GM21619 (cell line): ENCODE data around the gene SLC9C2.
"Not testable (repeated sequence)": the region's sequence is repeated elsewhere in the genome, so short reads cannot be mapped to it uniquely, and the experiment has no call there.

ENCODE experiments used
- ATAC-seq: cut with Tn5 transposase; IDR thresholded peaks from one replicate; pipeline ENCODE4 v1.9.1; 2021; ENCODE audit not compliant: unreplicated experiment

The SLC9C2 gene

DNA sequence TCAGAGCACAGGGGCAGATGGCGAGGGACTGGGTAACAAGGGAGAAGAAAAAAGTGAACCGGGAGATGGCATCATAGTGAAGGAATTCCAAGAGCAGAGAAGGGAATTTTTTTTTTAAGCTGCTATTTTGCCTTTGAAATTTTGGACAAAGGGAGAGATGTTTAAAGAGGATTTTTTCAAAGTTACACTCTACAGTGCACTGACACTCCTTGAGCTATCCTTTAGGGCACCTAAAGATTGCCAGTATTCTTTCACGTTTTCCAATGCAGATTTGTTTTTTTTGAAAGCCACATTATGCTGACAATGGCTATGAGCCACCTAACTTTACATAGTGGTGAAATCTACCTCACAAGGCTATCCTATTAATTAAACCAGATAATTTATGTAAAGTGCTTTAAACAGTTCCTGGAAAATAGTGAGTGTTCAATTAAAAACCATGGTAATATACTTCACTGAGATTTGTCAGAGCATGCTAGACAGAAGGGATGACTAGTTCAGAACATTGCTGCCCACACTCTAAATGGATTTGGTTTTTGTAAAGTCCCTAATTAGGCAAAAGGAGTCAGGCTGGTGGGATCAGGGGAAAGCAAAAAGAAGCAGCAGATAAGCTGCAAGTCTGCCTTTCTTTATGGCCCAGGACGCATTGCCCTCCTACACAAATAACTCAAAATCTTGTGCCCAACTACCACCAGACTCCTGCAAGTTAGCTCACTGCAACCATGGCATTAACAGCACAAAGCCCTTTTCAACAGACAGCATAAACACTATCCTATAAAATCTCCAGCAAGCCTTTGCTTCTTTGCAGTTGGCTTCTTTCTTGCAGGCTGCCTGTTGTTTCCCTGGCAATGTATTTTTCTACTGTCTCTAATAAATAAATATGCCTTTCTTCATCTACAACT is 71.8 kb downstream of the SLC9C2 start:
- ATAC-seq, result no peak

GRCh38 chr1:173529106-173529505 is 73.8 kb downstream of the SLC9C2 start:
- ATAC-seq, result no peak

GRCh38 chr1:173527151-173527826 is 75.6 kb downstream of the SLC9C2 start:
- no peak for ATAC-seq

GRCh38 chr1:173525926-173526325 is 76.9 kb downstream of the SLC9C2 start:
- no peak for ATAC-seq

- no peak for ATAC-seq
These were observed 79.5 kb downstream of the SLC9C2 start for GRCh38 chr1:173523329-173523728.

DNA sequence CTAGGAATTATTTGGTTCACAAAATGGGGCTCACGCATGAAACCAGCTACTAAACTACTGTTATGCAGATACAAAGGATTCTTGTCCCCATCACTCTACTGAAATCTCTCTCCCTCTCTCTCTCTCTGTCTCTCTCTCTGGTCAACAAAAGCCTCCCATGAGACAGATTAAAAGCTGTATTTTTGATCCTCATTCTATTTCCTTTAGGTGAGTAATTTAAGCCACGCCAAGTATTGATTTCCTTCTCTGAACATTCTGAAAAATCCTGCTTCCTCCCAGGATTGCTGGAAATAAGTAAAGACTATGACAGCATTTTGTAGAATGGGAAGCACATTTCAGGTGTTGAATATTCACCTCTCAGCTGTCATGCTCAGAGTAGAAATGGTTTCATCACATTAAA is 82.1 kb downstream of the SLC9C2 start:
- no peak for ATAC-seq

GRCh38 chr1:173514503-173514902 is 88.4 kb downstream of the SLC9C2 start:
- not testable (repeated sequence) for ATAC-seq

- ATAC-seq, result no peak
These were observed 93.1 kb downstream of the SLC9C2 start for GRCh38 chr1:173509797-173510196.

DNA sequence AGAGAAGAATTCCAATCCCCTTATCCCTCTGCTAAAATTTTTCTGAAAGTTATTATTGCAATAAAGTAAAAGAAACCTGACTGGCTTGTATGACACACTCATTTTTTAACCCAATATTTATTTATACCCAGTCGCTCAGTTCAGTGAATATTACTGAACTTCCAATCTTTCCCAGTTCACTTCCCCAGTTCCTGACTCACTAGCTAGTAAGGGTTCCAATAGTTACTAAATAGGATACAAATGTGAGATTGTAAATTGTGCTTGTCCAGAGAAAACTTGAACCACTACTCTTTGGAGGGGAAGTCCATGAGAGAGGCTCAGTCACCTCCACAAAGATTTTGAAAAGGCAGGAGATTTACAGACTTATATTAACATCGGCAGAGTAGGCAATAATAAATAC is 94.3 kb downstream of the SLC9C2 start:
- ATAC-seq, result no peak

DNA sequence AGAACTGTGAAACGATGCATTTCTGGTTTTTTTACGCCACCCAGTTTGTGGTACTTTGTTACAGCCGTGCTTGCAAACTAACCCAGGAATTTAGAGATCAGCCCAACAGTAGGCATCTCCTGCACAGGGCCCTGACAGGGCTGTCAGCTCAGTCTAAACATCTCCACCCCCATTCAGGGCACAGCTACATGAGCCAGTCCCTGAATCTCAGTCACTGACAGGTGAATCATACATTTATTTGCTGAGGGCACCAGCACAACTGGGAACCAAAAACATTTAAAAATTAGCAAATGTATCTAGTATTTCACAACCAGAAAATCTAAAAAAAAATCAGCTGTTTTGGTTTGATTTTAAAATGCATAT is 95.0 kb downstream of the SLC9C2 start:
- ATAC-seq, result no peak

- no peak for ATAC-seq
These were observed 95.5 kb downstream of the SLC9C2 start for GRCh38 chr1:173507205-173507846.

DNA sequence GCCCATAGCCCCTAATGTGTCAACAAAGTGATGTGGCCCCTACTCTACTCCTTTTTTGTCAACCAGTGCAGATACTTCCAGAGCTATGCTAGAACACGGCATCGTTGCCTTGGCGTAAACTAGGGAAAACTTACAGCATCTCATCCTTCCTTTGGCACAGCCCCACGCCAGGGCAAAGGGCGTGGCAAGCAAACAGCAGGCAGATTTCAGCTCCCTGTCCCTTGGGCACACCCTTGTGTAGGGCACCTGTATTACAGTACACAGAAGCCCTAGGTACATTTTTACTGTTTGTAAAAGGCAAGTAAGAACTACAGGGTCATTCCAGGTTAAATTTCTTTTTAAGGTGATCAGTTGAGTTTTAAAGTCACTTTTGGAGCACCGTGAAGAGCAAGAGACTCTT is 96.4 kb downstream of the SLC9C2 start:
- no peak for ATAC-seq

- no peak for ATAC-seq
These were observed 97.5 kb downstream of the SLC9C2 start for GRCh38 chr1:173505391-173505790.

- ATAC-seq, result no peak
These were observed 98.6 kb downstream of the SLC9C2 start for GRCh38 chr1:173504268-173504667.

DNA sequence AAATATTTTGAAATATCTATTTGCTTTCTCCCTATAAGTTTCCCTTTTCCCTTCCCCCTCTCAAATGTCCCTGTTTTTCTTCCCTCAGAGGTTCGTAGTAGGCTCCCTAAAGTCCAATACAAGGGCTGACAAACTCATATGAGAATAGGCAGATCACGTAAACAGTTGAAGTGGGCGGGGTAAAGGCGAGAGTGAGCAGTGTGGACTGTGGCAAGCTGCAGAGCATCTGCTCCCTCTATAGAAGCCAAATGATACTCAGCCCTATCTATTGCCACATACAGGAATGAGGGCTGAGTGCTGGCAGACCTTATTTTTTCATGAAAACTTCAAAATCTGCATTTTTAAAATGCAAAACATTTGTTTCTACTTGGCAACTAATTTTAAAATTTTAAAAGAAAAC is 99.5 kb downstream of the SLC9C2 start:
- ATAC-seq, result no peak

- ATAC-seq, result no peak
These were observed 100.8 kb downstream of the SLC9C2 start for GRCh38 chr1:173502104-173502503.

- ATAC-seq, result no peak
These were observed 103.1 kb downstream of the SLC9C2 start for GRCh38 chr1:173499729-173500128.

DNA sequence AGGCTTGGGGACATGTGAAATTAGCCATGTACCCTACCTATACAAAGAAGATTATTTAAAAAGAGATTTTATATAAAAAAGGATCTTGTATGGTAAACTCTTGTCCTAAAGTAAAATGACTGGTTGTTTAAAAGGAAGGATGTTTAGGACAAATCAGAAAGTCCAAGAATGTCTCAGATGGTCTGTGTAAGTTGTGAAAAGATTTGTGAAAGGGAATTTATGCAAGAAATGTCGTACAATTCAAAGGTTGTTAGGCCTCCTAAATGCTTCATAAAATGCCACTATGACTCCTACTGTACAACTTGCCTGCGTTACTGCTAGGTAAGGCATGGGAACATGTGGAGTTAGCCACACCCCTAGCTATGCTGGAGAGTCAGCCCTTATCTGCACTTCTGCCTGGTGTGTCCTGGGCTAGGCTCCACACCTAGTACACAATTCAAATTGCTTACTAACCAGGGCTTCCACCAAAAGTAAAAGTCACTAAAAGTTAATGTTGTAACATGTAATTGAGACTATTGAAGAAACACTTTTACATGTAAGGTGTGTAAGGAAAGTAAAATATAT is 106.0 kb downstream of the SLC9C2 start:
- no peak for ATAC-seq

DNA sequence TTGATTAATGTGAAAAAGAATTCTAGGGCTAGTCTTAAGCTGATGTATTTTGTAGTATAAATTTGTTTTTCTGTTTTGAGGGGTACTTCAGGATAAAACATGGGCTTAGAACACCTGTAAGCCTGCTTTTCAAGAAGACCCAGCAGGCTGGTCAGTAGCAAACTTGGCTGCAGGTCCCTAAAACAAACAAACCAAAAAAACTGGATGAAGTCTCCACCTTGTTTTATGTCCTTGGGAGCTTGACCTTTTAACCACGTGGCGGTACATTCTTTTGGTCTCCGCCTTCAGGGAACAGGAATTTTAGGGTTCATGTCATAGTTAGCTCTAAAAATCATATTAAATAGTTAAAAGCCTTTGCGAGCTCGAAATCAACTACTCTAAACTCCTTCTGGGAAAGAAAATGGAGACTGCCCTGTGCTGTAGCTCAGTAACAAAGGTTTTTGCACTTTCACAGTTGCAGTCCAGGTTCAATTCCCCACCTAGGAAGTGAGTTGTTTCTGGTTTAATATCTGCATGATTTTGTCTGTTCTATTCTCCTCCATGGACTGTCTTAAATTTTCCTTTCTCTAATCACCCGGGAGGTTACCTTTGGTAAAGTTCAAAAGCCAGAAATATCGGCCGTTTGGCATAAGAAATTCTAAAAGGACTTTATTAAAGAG is 107.1 kb downstream of the SLC9C2 start:
- no peak for ATAC-seq

DNA sequence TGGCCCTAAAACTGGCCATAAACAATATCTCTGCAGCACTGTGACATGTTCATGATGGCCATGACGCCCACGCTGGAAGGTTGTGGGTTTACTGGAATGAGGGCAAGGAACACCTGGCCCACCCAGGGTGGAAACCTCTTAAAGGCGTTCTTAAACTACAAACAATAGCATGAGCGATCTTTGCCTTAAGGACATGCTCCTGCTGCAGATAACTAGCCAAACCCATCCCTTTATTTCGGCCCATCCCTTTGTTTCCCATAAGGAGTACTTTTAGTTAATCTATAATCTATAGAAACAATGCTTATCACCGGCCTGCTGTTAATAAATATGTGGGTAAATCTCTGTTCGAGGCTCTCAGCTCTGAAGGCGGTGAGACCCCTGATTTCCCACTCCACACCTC is 109.7 kb downstream of the SLC9C2 start:
- ATAC-seq, result not testable (repeated sequence)

DNA sequence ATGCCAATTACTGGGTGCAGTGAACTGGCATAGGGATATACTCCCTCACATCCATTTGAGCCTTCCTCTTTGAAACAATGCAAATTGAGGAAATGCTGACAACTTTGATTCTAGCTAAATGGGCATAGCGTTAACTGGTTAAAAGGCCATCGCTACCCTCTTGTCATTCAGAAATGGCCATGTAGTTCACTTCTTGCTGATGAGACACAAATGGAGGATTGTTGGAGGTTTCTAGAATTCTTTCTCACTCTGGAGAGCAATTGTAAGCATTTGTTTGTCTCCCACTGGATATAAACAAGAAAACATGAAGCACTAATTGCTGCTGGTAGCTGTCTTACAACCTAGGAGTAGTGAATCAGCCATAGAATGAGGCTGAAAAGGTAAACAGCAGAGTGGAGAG is 111.4 kb downstream of the SLC9C2 start:
- ATAC-seq, result no peak
